Measurements from ENCODE around the gene CD300C. TPM values are rescaled to one million over a fixed set of nuclear protein-coding genes. Genes with fewer than 3 reads are reported as not detected.

CD300C gene
- not detected in 2 replicates for polyA plus RNA-seq (2011; rRNA removed)
- not detected in 2 replicates for polyA minus RNA-seq (2011; rRNA and poly(A)+ RNA removed)

DNA sequence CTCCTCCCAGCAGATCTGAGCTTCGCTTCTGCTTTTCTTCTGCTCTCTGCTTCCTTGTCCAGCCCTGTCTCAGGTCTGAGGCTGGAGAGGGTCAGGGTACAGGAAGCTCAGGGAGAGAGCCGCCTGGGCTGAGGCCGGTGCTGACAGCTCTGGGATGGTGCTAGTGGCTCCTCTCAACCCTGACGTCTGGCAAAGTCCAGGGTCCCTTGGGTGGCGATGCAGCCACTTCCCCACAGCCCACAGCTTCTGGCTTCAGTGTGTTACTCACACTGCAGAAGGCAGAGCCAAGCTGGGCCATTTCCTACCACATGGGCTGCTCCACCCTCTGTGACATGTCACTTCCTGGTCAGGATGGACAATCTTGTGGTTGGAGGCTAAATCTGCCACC lies at the start of gene CD300C:
CD300C (minus strand) TSS at position 273 of the 388 bp plus-strand sequence. CDS start 333 bp downstream, outside the sequence.
- DNase-seq (ENCODE audit: low read depth, low spot score), result no peak
- no peak within 1 kb of the TSS for H3K4me3 ChIP-seq (ENCODE audit: low read depth, low read length)
- H3K27me3 ChIP-seq (ENCODE audit: control insufficient read depth, insufficient read depth, low read length), result no peaks in the 10 kb centered on the region
- TF ChIP-seq, protein P1, sequence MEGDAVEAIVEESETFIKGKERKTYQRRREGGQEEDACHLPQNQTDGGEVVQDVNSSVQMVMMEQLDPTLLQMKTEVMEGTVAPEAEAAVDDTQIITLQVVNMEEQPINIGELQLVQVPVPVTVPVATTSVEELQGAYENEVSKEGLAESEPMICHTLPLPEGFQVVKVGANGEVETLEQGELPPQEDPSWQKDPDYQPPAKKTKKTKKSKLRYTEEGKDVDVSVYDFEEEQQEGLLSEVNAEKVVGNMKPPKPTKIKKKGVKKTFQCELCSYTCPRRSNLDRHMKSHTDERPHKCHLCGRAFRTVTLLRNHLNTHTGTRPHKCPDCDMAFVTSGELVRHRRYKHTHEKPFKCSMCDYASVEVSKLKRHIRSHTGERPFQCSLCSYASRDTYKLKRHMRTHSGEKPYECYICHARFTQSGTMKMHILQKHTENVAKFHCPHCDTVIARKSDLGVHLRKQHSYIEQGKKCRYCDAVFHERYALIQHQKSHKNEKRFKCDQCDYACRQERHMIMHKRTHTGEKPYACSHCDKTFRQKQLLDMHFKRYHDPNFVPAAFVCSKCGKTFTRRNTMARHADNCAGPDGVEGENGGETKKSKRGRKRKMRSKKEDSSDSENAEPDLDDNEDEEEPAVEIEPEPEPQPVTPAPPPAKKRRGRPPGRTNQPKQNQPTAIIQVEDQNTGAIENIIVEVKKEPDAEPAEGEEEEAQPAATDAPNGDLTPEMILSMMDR (IDR thresholded peaks at IDR 0.05; ENCODE audit: low read depth, low read length), result no peak
- ChIA-PET POLR2A (no interaction called here), CTCF (no interaction called here)
- peaks cover 3% of the 10 kb centered on the region; the same call in 1 of the 2 replicates for H3K9me3 ChIP-seq (ENCODE audit: control insufficient read depth, insufficient read depth, low read length)
- no peak within 1 kb of the TSS for H3K27ac ChIP-seq (ENCODE audit: low read depth, low read length)

GRCh38 chr17:74595037-74595750 lies 49.3 kb upstream of the CD300C start:
- Histone ChIP-seq H3K27ac (ENCODE audit: low read depth, low read length) (no peak overlapping the region), H3K4me3 (ENCODE audit: low read depth, low read length) (no peak overlapping the region), H3K9me3 (ENCODE audit: control insufficient read depth, insufficient read depth, low read length) (no peaks in the 10 kb centered on the region), H3K27me3 (ENCODE audit: control insufficient read depth, insufficient read depth, low read length) (no peaks in the 10 kb centered on the region)
- POLR2A ChIA-PET, result no interaction called here
- no peak for DNase-seq (ENCODE audit: low read depth, low spot score)
- TF ChIP-seq, protein P1 (IDR thresholded peaks at IDR 0.05; ENCODE audit: low read depth, low read length), result no peak
- CTCF ChIA-PET, result no interaction called here

GRCh38 chr17:74592087-74592990 lies 46.4 kb upstream of the CD300C start, which contains the start of gene CD300LD:
Gene CD300LD (minus strand): TSS chr17:74592283. CDS start chr17:74592202, 81 bp downstream.
- Histone ChIP-seq H3K9me3 (ENCODE audit: control insufficient read depth, insufficient read depth, low read length) (no peaks in the 10 kb centered on the region), H3K27ac (ENCODE audit: low read depth, low read length) (no peak within 1 kb of the TSS), H3K4me3 (ENCODE audit: low read depth, low read length) (no peak within 1 kb of the TSS), H3K27me3 (ENCODE audit: control insufficient read depth, insufficient read depth, low read length) (no peaks in the 10 kb centered on the region)
- DNase-seq (ENCODE audit: low read depth, low spot score), result no peak
- ChIA-PET POLR2A (no interaction called here), CTCF (no interaction called here)
- TF ChIP-seq, protein P1 (IDR thresholded peaks at IDR 0.05; ENCODE audit: low read depth, low read length), result no peak

DNA sequence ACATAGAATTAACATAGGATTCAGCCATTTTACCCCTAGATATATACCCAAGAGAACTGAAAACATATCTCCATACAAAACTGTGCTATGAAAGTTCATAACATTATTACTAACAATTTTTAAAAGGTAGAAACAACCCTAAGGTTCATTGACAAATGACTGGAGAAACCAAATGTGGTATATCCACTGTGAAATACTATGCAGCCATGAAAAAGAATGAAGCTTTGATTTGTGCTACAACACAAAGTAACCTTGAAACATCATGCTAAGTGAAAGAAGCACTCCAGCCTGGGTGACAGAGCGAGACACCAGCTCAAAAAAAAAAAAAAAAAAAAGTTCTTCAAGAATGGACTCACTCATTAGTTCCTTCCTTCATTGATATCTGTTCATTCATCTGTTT lies 45.6 kb upstream of the CD300C start:
- DNase-seq (ENCODE audit: low read depth, low spot score), result no peak
- Histone ChIP-seq H3K27me3 (ENCODE audit: control insufficient read depth, insufficient read depth, low read length) (no peaks in the 10 kb centered on the region), H3K9me3 (ENCODE audit: control insufficient read depth, insufficient read depth, low read length) (no peaks in the 10 kb centered on the region), H3K4me3 (ENCODE audit: low read depth, low read length) (no peak overlapping the region), H3K27ac (ENCODE audit: low read depth, low read length) (no peak overlapping the region)
- TF ChIP-seq, protein P1 (IDR thresholded peaks at IDR 0.05; ENCODE audit: low read depth, low read length), result no peak
- POLR2A ChIA-PET, result no interaction called here
- CTCF ChIA-PET, result no interaction called here

GRCh38 chr17:74585711-74586110 lies 39.8 kb upstream of the CD300C start:
- CTCF ChIA-PET, result no interaction called here
- no peak for DNase-seq (ENCODE audit: low read depth, low spot score)
- POLR2A ChIA-PET, result no interaction called here
- H3K27ac ChIP-seq (ENCODE audit: low read depth, low read length), result no peak overlapping the region
- TF ChIP-seq, protein P1 (IDR thresholded peaks at IDR 0.05; ENCODE audit: low read depth, low read length), result no peak
- no peaks in the 10 kb centered on the region for H3K27me3 ChIP-seq (ENCODE audit: control insufficient read depth, insufficient read depth, low read length)
- no peak overlapping the region for H3K4me3 ChIP-seq (ENCODE audit: low read depth, low read length)
- peaks cover 15% of the 10 kb centered on the region for H3K9me3 ChIP-seq (ENCODE audit: control insufficient read depth, insufficient read depth, low read length)

Measured in AG04450 (cell line).